HepG2 (cell line): ENCODE measurements around the gene FAM174C. TPM values are rescaled to one million over a fixed set of nuclear protein-coding genes. Genes with fewer than 3 reads are reported as not detected.
A peak's percentile ranks its signal among the peaks of the same experiment; 100 is the strongest.

Source experiments
- ERF ChIP-seq: IDR thresholded peaks from 2 replicates; pipeline ENCODE4 v1.6.1; 2018; ENCODE audit warnings: missing biosample characterization, missing genetic modification reagents
- NR2F6 ChIP-seq, 2 experiments: IDR thresholded peaks; 2 replicates each; pipeline ENCODE4 v1.6.1; 2016; ENCODE audit warnings: antibody characterized with exemption in 1 of 2, mild to moderate bottlenecking in 1 of 2
- PHF21A ChIP-seq: sonication (generic); formaldehyde crosslinking; IDR thresholded peaks from 2 replicates; pipeline ENCODE4 v1.5.0; 2020; ENCODE audit warnings: mild to moderate bottlenecking, missing genetic modification reagents
- SPEN ChIP-seq: sonication (generic); formaldehyde crosslinking; IDR thresholded peaks from 2 replicates; pipeline ENCODE4 v1.5.1; 2020; ENCODE audit warnings: low read depth, mild to moderate bottlenecking, missing genetic modification reagents
- ZNF225 ChIP-seq: sonication (generic); formaldehyde crosslinking; IDR thresholded peaks from 2 replicates; pipeline ENCODE4 v1.4.0; 2020; ENCODE audit warnings: mild to moderate bottlenecking, missing genetic modification reagents
- ZNF772 ChIP-seq: sonication (generic); formaldehyde crosslinking; IDR thresholded peaks from 2 replicates; pipeline ENCODE4 v1.5.0; 2020; ENCODE audit warnings: mild to moderate bottlenecking, missing genetic modification reagents
- polyA plus RNA-seq, 8 experiments: library from polyadenylated mRNA; depleted of rRNA in 3 of 8; stranded (reverse) in 7 of 8; unstranded in 1 of 8; fragments of >200 nt; fragmentation: Illumina TruSeq in 4 of 8; extraction: Trizol in 4 of 8; gene quantifications; 2 replicates each; pipeline versions ENCODE4 v1.2.1 to v1.2.3, GENCODE V29; 2011 to 2016; ENCODE audit warnings: low read depth in 4 of 8, missing spikeins in 1 of 8, mixed read lengths in 1 of 8; ENCODE audit not compliant: insufficient read depth in 1 of 8
- total RNA-seq, 5 experiments: library from RNA; depleted of rRNA; stranded (reverse); fragments of >200 nt; fragmentation: Illumina TruSeq; extraction: Trizol; gene quantifications; 2 replicates each; pipeline ENCODE4 v1.2.3, GENCODE V29; 2016; ENCODE audit warnings: low read depth in 1 of 5
- TF ChIP-seq, protein P1 (sequence below): sonication (generic); formaldehyde crosslinking; IDR thresholded peaks from 2 replicates; pipeline ENCODE4 v1.4.0; 2020; ENCODE audit warnings: missing genetic modification reagents, borderline replicate concordance
- TF ChIP-seq, protein P2 (sequence below): sonication (generic); formaldehyde crosslinking; IDR thresholded peaks from 2 replicates; pipeline ENCODE4 v1.5.0; 2020; ENCODE audit warnings: mild to moderate bottlenecking, missing genetic modification reagents, borderline replicate concordance
- TF ChIP-seq, protein P3 (sequence below): sonication (generic); formaldehyde crosslinking; IDR thresholded peaks from 2 replicates; pipeline ENCODE4 v1.4.0; 2020; ENCODE audit warnings: missing genetic modification reagents
- TF ChIP-seq, protein P4 (sequence below): sonication (generic); formaldehyde crosslinking; IDR thresholded peaks from 2 replicates; pipeline ENCODE4 v1.8.0; 2022; ENCODE audit warnings: mild to moderate bottlenecking, missing genetic modification reagents

Gene FAM174C
- total and polyA plus RNA-seq, 2 of the 13 experiments (the other 11 are each of a cell fraction or from before 2014, with no cell fraction given): 19.5 to 31.3 TPM

DNA sequence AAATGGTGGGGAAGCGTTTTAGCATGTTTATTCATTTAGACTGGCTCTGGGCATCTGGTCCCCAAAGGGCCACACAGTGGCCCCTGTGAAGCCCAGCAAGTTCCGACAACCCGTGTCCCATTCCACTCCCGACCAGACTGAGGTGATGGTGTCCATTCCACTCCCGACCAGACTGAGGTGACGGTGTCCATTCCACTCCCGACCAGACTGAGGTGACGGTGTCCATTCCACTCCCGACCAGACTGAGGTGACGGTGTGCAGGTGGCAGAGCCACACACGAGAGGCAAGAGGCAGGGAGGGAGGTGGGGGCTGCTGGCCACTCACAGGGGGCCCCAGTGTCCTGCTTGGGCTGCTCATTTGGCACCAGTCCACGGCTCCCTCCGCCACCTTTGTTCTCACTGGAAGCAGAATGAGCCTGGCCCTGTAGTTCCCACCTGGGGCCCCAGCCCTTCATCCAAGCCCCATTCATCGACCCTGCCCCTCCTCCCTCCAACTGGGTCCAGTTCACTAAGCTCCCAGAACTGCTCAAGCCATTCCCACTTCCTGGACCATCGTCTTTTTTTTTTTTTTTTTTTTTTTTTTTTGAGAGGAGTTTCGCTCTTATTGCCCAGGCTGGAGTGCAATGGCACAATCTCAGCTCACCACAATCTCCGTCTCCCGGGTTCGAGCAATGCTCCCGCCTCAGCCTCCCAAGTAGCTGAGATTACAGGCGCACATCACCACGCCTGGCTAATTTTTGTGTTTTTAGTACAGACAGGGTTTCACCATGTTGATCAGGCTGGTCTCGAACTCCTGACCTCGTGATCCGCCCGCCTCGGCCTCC lies 28.9 kb upstream of the FAM174C start (continued):
- TF ChIP-seq, protein P1, sequence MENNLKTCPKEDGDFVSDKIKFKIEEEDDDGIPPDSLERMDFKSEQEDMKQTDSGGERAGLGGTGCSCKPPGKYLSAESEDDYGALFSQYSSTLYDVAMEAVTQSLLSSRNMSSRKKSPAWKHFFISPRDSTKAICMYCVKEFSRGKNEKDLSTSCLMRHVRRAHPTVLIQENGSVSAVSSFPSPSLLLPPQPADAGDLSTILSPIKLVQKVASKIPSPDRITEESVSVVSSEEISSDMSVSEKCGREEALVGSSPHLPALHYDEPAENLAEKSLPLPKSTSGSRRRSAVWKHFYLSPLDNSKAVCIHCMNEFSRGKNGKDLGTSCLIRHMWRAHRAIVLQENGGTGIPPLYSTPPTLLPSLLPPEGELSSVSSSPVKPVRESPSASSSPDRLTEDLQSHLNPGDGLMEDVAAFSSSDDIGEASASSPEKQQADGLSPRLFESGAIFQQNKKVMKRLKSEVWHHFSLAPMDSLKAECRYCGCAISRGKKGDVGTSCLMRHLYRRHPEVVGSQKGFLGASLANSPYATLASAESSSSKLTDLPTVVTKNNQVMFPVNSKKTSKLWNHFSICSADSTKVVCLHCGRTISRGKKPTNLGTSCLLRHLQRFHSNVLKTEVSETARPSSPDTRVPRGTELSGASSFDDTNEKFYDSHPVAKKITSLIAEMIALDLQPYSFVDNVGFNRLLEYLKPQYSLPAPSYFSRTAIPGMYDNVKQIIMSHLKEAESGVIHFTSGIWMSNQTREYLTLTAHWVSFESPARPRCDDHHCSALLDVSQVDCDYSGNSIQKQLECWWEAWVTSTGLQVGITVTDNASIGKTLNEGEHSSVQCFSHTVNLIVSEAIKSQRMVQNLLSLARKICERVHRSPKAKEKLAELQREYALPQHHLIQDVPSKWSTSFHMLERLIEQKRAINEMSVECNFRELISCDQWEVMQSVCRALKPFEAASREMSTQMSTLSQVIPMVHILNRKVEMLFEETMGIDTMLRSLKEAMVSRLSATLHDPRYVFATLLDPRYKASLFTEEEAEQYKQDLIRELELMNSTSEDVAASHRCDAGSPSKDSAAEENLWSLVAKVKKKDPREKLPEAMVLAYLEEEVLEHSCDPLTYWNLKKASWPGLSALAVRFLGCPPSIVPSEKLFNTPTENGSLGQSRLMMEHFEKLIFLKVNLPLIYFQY: peak; percentile 88; the same call in 1 of the 2 replicates
- TF ChIP-seq ERF (CRISPR knock-in tag): peak; percentile 17; the same call in 1 of the 2 replicates
- TF ChIP-seq, protein P2, sequence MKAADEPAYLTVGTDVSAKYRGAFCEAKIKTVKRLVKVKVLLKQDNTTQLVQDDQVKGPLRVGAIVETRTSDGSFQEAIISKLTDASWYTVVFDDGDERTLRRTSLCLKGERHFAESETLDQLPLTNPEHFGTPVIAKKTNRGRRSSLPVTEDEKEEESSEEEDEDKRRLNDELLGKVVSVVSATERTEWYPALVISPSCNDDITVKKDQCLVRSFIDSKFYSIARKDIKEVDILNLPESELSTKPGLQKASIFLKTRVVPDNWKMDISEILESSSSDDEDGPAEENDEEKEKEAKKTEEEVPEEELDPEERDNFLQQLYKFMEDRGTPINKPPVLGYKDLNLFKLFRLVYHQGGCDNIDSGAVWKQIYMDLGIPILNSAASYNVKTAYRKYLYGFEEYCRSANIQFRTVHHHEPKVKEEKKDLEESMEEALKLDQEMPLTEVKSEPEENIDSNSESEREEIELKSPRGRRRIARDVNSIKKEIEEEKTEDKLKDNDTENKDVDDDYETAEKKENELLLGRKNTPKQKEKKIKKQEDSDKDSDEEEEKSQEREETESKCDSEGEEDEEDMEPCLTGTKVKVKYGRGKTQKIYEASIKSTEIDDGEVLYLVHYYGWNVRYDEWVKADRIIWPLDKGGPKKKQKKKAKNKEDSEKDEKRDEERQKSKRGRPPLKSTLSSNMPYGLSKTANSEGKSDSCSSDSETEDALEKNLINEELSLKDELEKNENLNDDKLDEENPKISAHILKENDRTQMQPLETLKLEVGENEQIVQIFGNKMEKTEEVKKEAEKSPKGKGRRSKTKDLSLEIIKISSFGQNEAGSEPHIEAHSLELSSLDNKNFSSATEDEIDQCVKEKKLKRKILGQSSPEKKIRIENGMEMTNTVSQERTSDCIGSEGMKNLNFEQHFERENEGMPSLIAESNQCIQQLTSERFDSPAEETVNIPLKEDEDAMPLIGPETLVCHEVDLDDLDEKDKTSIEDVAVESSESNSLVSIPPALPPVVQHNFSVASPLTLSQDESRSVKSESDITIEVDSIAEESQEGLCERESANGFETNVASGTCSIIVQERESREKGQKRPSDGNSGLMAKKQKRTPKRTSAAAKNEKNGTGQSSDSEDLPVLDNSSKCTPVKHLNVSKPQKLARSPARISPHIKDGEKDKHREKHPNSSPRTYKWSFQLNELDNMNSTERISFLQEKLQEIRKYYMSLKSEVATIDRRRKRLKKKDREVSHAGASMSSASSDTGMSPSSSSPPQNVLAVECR (CRISPR knock-in tag): peak; percentile 71; the same call in 1 of the 2 replicates
- peak; percentile 86 for TF ChIP-seq PHF21A (CRISPR knock-in tag)
- TF ChIP-seq SPEN (CRISPR knock-in tag): peak; percentile 45; the same call in 1 of the 2 replicates
- TF ChIP-seq, protein P3, sequence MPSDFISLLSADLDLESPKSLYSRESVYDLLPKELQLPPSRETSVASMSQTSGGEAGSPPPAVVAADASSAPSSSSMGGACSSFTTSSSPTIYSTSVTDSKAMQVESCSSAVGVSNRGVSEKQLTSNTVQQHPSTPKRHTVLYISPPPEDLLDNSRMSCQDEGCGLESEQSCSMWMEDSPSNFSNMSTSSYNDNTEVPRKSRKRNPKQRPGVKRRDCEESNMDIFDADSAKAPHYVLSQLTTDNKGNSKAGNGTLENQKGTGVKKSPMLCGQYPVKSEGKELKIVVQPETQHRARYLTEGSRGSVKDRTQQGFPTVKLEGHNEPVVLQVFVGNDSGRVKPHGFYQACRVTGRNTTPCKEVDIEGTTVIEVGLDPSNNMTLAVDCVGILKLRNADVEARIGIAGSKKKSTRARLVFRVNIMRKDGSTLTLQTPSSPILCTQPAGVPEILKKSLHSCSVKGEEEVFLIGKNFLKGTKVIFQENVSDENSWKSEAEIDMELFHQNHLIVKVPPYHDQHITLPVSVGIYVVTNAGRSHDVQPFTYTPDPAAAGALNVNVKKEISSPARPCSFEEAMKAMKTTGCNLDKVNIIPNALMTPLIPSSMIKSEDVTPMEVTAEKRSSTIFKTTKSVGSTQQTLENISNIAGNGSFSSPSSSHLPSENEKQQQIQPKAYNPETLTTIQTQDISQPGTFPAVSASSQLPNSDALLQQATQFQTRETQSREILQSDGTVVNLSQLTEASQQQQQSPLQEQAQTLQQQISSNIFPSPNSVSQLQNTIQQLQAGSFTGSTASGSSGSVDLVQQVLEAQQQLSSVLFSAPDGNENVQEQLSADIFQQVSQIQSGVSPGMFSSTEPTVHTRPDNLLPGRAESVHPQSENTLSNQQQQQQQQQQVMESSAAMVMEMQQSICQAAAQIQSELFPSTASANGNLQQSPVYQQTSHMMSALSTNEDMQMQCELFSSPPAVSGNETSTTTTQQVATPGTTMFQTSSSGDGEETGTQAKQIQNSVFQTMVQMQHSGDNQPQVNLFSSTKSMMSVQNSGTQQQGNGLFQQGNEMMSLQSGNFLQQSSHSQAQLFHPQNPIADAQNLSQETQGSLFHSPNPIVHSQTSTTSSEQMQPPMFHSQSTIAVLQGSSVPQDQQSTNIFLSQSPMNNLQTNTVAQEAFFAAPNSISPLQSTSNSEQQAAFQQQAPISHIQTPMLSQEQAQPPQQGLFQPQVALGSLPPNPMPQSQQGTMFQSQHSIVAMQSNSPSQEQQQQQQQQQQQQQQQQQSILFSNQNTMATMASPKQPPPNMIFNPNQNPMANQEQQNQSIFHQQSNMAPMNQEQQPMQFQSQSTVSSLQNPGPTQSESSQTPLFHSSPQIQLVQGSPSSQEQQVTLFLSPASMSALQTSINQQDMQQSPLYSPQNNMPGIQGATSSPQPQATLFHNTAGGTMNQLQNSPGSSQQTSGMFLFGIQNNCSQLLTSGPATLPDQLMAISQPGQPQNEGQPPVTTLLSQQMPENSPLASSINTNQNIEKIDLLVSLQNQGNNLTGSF (CRISPR knock-in tag): 0 out of 2 replicates have a peak, but pooled peaks have one; percentile 53
- peak; percentile 79; the same call in 1 of the 2 replicates for TF ChIP-seq ZNF225
- TF ChIP-seq, protein P4, sequence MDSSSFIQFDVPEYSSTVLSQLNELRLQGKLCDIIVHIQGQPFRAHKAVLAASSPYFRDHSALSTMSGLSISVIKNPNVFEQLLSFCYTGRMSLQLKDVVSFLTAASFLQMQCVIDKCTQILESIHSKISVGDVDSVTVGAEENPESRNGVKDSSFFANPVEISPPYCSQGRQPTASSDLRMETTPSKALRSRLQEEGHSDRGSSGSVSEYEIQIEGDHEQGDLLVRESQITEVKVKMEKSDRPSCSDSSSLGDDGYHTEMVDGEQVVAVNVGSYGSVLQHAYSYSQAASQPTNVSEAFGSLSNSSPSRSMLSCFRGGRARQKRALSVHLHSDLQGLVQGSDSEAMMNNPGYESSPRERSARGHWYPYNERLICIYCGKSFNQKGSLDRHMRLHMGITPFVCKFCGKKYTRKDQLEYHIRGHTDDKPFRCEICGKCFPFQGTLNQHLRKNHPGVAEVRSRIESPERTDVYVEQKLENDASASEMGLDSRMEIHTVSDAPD (CRISPR knock-in tag): 0 out of 2 replicates have a peak, but pooled peaks have one; percentile 74
- peak; percentile 64 for TF ChIP-seq NR2F6 (IDR thresholded peaks at IDR 0.05)
- TF ChIP-seq NR2F6 (CRISPR knock-in tag; IDR thresholded peaks at IDR 0.05): peak; percentile 46
- TF ChIP-seq ZNF772 (CRISPR knock-in tag): peak; percentile 29; the same call in 1 of the 2 replicates
